Measurements from ENCODE around the gene CTNS.

CTNS gene

GRCh38 chr17:3657874-3658783, 21.6 kb downstream of the CTNS start:
- peak in 13 of 56 donors; percentile 12 to 42 (median 24) for DNase-seq

- no peak for DNase-seq
Observed at GRCh38 chr17:3658784-3659449, 22.4 kb downstream of the CTNS start.

- DNase-seq, result peak in 25 of 56 donors; percentile 16 to 63 (median 39)
Observed at GRCh38 chr17:3659541-3660111, 23.1 kb downstream of the CTNS start.

GRCh38 chr17:3660311-3660891, 23.8 kb downstream of the CTNS start:
- peak in 19 of 56 donors; percentile 12 to 64 (median 41) for DNase-seq

DNA sequence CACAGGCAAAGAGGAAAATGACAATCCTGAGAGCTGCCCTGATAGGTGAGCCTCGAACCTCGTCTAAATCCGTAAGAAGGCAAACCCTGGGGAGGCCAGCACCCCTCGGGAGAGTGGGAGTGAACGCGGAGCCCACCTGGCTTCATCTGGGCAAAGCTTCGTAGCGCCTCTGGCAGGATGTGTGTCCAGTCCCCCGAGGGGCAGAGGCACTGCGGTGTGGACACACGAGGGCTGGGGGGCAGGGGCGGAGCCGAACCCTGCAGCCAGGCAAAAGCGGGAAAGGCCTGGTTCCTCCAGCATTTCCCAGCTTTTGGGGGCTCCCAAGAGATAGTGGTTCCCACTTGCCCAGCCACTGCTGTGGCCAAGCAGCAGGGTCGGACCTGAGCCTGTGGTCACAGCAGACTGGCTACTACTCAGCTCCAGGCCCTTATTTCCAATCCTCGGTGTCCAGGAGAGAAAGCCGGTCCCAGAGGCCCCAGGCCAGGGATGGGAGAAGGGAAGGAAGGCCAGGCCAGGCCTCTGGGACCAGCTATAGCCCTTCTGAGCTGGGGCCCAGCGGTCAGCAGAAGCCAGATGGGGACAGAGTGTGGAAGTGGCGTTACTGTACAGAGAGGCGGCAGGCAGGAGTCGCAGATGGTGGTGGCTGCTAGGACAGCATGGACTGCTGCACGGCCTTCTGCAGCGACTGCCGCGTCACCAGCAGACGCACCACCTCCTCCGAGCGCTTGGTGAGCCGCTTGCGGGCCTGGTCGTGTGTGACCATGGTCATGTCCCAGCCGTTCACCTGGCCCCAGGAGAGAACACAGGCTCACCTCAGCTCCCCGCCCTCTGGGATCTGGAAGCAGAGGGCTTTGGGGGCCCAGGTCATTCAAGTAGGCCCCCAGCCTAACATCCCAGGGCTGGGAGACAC, 26.8 kb downstream of the CTNS start:
- no peak for DNase-seq

DNA sequence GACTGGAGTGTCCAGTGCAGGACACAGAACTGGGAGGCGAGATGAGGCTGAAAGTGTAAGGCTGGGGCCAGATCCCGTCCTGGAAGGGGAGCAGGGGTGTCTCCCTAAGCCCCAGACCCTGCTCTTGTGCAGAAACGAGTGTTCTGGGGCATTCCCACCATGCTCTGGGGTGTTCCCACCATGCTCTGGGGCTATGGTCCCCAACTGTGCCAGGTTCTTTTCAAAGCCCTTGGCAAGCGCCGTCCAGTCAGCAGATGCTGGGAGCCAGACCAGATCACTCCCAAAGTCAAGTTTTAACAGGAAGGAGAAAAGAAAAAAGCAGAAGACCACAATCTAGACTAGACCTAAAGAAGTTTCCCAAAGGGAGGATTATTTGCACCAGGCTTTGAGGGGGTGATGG, 29.3 kb downstream of the CTNS start:
- peak in 29 of 56 donors; percentile 8 to 68 (median 32) for DNase-seq

DNA sequence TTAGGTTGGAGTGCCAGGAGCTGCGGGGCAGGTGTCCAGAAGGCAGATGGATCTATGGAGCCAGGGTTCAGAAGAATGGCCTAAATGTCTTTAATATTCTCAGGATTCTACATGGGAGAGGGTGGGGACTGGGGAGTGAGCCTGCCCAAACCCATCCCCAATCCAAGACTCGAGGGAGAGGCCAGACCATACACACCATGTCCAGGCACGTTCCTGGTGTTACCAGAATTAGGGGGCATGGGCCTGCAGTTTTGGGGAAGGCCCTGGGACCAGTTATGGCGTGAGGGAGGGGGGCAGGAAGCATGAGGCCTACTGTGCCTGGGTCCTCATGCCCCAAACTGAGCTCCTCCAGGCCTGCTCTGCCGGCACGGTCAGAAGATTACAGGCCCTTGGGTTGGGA, 30.0 kb downstream of the CTNS start:
- no peak for DNase-seq

DNA sequence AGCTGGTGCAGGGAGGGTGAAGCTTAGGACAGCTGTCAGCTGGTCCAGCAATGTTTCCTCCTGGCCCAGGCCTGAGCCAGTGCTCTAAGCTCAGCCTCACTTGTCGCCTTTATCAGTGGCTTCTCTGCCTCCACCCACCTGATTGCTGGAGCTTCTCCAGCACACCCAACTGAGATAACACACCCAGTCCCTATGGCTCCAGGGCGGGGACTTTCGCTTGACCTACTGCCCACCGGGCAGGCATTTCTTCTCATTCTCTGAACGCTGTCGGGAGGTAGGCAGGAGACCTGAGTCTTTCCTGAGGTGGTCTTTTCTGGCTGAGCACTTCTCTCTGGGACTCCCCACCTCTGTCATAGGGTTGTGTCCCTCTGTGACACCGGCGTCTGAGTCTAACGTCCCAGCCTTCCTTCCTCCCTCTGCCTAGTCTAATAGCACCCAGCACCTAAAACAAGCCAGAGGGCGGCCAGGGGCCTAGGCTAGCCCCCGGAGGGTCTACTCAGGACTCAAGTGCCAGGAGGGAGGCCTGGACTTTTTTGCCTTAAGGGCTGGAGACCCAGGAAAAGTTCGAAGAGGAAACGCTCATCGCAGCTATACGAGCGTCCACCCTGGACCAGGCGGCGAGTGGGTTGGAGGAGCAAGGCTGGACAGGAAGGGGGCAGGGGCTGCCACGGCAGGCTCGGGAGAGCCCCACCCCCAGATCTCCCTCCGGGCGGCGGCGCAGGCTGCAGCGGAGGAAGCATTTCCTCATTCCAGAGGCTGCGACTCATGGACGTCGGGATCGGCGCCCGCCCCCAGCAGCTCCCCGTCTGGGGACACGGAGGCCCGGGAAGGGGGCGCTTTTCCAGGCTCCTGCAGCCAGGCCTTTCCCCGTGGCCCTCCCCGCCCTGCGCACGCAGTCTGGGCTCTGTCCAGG, 31.1 kb downstream of the CTNS start:
- peak in 32 of 56 donors; percentile 40 to 80 (median 69) for DNase-seq

- DNase-seq, result peak; percentile 85 to 99 (median 97)
Observed at GRCh38 chr17:3668279-3669084, 31.9 kb downstream of the CTNS start, which contains the start of the genes EMC6 and TAX1BP3. Gene EMC6 (plus strand): TSS chr17:3668812. CDS start chr17:3669147, 335 bp downstream. Gene TAX1BP3 (minus strand): TSS chr17:3668578. CDS start chr17:3668526, 52 bp downstream.

DNA sequence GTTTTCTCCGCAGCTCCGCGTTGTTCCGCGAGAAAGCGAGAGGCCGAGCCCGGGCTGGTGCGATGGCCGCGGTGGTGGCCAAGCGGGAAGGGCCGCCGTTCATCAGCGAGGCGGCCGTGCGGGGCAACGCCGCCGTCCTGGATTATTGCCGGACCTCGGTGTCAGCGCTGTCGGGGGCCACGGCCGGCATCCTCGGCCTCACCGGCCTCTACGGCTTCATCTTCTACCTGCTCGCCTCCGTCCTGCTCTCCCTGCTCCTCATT, 32.5 kb downstream of the CTNS start:
- no peak for DNase-seq

DNA sequence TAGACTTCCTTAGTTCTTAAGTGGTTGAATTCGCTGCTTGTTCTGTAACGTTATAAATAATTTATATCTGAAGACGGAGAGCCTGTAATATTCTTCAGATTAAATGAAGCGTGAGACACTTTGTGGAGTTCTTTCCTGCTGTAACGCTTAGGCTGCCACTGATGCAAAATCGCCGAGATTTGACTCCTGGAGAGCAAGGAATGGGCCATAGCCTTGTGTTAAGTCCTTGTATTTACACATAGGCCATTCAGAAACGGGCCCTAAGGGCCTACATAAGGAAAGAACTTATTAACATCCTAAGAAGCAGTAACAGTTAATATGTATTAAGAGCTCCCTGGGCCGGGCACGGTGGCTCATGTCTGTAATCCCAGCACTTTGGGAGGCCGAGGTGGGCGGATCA, 33.0 kb downstream of the CTNS start:
- no peak for DNase-seq

DNA sequence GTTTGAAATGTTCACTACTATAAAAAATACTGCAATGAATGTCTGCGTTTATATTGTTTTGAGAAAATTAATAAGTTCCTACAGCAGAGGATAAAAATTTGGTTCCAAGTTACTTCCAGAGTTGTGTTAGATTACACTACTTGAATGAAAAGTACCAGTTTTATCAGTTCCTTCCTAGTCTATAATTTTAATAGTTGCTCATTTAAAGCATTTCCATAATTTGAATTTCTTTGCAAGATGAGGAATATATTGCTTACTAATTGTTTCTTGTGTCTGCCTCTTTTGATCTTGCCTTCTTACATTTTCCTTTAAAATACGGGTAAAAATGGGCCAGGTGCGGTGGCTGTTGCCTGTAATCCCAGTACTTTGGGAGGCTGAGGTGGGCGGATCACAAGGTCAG, 36.0 kb downstream of the CTNS start:
- DNase-seq, result no peak

DNA sequence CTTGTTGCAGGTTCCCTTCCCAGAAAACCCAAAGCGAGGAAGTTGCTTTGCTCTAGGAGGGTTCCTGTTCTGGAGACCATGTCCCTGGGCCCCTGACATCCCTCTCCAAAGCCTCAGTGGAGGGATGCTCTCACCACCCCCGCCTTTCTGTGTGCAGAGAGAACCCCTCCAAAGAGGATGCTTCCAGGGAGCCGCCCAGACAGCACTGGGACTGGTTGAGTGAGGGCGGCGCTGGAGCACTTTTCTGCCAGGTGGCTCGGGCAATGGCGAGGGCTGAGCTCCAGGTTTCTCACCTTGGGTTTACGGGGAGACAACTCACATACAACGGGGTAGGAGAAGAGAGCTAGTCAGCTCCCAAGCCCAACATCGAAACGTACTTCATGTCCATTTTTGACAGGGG, 39.3 kb downstream of the CTNS start:
- no peak for DNase-seq

DNA sequence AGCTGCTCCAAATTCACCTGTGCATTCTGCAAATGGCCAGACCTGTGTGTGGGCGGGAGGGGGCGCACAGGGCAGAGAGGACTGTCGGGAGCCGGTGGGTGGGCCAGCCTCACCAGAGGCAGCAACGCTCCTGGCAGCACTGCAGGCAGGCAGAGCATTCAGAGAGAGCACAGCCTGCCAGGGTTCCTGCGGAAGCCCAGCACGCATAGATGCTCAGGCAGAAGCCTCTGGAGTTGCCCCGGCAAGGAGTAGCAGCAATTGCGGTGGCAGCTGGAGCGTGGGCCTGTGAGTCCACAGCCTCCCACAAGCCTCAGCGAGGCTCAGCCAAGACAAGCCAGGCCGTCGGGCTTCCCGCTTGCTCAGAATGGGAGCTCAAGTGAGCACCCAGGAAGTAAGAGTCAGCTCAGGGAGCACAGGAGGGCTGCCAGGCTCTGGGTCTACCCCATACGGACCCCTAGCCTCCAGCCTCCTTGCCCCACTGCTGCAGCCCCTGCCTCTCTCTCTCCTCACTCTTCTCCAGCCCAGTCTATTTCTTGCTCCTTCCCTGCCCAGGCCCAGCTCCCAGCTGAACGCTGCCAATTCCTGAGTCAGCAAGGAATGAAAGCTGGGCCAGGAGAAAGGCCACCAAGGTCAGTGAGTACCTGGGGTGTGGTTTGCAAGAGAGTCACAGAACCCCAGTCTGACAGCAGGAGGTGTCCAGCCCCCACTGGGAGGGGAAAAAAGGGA, 41.7 kb downstream of the CTNS start:
- peak in 22 of 56 donors; percentile 15 to 59 (median 33) for DNase-seq

- no peak for DNase-seq
Observed at GRCh38 chr17:3678821-3679530, 42.4 kb downstream of the CTNS start.

DNA sequence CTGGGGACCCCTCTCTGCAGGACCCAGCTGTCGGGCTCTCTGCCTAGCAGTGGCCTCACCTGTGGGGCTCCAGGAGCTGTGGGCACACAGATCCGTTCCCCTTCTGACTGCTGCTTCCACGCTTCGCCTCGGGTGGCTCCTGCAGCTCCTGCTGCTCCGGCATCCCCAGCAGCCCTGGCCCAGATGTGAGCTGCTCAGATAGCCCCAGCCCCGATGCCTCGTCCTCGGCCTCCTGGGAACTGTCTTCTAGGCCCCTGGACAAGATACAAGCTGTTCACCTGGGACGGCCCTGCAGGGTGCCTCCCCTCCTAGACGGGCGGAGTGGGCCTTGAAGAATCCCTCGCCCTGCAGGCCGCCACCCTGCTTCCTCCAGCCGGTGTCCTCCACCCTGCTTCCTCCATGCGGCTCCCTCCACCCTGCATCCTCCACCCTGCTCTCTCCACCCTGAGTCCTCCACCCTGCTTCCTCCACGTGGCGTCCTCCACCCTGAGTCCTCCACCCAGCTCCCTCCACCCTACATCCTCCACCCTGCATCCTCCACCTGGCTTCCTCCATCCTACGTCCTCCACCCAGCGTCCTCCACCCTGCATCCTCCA, 43.1 kb downstream of the CTNS start:
- DNase-seq, result no peak

DNA sequence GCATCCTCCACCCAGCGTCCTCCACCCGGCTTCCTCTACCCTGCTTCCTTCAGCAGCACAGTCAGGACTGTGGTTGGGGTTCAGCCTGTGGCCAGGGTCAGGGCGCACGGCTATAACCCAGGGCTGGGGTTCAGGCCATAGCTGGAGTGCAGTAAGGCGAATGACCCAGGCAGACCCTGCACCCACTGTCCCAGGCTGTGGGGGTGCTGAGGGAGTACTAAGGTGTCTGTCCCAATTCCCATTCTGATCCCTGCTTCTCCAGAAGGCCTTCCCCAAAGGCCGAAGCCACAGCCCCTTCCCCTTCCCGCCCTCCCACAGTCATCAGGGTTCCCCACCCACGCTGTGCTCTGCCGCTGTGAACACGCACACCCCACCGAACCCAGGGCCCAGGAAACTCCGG, 44.5 kb downstream of the CTNS start:
- DNase-seq, result no peak

All from amygdala (tissue), 56 donors.